HG03097 (cell line): ENCODE measurements around the gene ASPHD2.

Experiments used
- ATAC-seq: cut with Tn5 transposase; IDR thresholded peaks from one replicate; pipeline ENCODE4 v1.9.1; 2021; ENCODE audit not compliant: unreplicated experiment, low FRiP score

ASPHD2 gene

DNA sequence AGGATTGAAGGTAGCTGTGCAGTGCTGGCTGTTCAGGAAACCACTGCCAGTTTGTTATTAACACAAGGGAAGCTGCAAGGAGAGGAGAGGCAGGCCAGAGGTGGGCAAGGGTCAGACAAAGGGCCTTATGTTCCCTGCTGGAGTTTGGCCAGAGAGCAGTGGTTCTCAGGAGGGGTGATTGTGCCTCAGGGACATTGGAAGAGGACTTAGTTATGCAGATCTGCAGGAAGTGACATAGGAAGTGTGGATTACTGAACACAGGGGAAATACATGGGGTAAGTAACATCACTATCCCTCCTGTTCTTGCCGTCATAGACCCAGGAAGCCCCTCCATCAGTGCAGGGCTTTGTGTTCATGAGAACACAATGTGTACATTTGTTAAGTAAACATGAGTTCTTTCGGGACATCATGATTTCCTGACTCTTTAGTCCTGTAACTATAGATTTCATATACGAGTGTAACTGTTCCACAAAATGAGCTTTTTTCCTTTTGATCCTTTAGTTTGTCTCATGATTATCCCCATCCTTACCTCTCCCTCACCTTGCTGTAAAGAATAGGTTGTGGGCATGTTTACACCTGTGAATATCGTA lies 60.5 kb downstream of the ASPHD2 start:
- no peak for ATAC-seq

DNA sequence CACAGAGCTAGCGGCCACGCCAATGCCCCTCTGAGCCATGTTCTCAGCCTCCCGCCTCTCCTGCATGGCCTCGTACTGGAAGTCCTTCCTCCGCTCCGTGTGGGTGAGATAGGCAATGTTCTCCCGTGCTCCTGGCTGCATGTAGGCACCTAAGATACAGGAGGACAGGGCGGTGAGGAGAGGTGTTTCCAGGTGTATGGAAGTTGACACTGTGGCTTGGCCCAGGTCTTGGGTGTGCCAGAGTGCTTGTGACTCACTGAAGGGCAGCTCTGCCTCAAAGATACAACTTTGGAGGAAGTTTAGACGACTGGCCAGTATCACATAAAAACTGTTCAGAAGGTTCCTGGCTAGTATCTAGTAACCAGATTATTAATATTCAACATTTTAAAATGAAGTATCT lies 63.2 kb downstream of the ASPHD2 start:
- ATAC-seq, result no peak

DNA sequence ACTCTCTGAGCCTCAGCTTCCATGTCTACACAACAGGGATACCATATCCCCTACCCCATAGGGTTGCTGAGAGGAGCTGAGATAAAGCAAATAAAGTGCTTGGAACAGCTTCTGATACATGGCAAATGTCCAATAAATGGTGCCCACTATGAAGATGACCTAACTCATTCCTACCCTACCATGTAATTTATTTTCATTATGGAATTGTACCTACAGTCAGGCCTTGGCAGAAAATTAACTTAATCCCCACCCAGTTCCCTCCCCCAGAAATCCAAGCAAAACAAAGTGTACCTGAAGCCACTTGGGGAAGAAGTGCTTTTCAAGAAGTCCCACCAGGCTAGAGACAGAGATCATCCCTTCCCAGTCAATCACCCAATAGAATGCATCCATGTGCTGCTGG lies 65.4 kb downstream of the ASPHD2 start:
- no peak for ATAC-seq
